Measurements from ENCODE around the gene POP5.
"Not testable (repeated sequence)": the region's sequence is repeated elsewhere in the genome, so short reads cannot be mapped to it uniquely, and the experiment has no call there.

POP5 gene, protein sequence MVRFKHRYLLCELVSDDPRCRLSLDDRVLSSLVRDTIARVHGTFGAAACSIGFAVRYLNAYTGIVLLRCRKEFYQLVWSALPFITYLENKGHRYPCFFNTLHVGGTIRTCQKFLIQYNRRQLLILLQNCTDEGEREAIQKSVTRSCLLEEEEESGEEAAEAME

DNA sequence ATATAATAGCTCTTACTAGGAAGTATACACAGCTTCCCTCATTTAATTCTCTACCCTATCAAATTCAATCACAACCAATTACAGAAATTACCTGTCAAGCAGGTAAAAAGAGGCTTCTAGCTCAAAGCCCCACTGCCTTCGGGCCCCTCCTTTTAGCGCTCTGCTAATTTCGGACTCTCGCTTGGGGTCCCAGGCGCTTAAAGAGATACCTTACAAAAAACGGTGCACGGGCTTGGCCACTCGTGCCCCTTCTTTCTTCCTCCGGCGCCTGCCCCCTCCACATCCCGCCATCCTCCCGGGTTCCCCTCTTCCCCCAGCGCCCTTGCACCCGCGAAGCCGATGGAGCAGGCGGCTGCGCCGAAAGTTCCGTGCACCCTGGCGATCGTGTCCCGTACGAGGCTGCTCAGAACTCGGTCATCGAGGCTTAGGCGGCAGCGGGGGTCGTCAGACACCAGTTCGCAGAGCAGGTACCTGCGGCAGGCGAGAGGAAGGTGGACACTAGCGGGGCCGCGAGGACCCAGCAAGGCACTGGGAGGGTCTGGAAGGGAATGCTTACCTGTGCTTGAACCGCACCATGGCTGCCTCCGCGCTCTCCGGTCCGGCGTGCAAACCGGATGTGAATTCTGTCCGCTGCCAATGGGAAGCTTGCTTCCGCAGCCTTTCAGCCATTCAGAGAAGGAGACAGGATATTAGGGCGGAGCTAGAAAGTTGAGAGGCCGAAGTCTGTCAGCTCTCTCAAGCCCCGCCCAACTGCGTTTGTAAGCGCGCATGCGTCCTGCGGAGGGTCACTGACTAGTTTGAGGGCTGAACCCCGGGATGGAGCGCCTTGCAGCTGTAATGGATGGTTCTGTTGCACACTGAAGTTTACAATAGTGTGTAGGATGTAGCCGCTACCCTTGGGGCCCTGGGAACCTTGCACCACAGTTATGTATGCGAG lies at the start of gene POP5:
Gene POP5, minus strand, starts transcription at position 616 of the 937 bp plus-strand sequence. Its CDS starts 40 bp downstream, at position 576.
- DNase-seq = peak; percentile 100

GRCh38 chr12:120630104-120630892 lies 49.1 kb upstream of the POP5 start:
- no peak for DNase-seq

GRCh38 chr12:120628919-120629318 lies 47.7 kb upstream of the POP5 start:
- no peak for DNase-seq

DNA sequence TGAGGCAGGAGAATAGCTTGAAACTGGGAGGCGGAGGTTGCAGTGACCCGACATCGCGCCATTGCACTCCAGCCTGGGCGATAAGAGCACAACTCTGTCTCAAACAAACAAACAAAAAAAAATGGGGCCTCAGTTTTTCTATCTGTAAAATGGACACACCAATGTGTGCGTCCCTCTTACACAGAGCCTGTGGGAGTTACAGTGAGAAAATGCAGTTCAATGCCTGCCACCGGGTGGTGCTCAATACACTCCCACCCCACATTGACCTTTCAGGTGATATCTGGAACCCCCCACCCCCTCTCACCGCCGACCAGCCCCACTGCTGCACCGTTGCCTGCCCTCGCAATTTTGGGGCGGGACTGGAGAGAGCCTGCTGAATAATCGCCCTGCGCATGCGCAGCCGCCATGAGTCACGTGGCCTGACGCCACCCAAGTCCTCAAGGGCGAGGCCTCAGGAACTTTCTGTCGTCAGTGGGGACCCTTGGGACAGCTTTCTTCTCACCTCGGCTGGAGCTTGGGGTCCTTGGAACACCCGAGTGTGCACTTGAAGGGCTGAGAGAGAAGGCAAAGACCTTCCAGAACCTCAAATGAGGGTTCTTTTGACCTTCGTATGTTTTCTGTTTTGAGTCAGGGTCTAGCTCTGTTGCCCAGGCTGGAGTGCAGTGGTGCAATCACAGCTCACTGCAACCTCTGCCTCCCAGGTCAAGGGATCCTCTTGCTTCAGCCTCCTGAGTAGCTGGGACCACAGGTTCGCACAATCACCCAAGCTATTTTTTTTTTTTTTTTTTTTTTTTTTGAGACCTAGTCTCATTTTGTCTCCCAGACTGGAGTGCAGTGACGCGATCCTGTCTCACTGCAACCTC lies 44.6 kb upstream of the POP5 start:
- no peak for DNase-seq

DNA sequence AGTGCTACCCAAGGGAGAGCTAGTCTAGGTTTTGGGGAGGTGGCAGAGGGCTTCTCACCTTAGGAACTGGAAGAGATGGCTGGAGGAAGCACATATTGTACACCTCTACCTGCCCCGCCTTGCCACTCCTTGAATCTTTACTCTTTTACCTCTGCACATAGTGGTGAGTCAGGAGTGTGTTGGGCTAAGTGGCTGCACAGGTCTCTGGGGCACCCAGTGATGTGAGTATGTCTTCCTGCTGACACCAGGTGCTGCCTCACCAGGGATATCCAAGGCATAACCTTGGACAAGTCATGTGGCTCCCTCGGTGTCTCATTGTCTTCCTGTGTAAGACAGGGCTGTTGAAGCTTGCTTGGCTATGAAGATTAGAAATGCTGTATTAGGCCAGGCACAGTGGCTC lies 39.4 kb upstream of the POP5 start:
- DNase-seq = no peak

DNA sequence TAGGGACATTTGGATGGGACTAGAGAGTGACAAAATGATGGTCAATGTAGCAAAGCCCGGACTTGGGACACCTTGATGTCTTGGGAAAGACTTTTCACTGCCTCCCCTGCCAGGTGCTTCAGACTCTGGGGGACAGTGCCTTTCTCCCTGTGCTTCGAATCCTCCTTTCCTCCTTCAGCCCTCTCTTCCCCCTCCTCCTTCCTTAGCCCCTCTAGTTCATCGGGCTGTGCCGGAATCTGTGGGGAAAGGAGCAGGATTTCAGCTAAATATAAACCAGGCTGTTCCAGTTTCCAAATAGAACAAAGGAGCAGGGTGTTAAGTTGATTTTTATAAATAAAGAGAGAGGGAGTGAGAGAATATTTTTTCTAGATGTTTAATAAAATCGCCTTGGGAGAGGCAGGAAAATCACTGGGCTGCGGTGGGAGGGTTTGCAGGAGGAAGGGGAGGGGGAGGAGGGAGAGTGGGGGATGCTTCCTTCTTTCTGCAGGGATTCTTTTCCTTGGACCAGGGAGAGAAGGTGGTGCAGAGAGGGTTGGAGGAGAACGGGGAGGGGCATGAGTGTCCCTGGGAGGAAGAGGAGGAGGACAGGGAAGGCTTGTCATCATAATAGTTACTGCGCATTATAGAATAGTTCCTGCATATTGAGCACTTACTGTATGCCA lies 37.9 kb upstream of the POP5 start:
- DNase-seq = no peak

- DNase-seq = not testable (repeated sequence)
Observed at GRCh38 chr12:120617767-120618166, 36.6 kb upstream of the POP5 start.

DNA sequence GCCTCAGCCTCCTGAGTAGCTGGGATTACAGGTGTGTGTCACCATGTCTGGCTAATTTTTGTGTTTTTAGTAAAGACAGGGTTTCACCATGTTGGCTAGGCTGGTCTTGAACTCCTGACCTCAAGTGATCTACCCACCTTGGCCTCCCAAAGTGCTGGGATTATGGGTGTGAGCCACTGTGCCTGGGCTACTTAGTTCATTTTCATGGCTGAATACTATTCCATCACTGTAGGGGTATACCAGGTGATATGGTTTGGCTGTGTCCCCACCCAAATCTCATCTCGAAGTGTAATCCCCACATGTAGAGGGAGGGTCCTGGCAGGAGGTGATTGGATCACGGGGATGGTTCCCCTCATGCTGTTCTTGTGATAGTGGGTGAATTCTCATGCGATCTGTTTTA lies 36.0 kb upstream of the POP5 start:
- not testable (repeated sequence) for DNase-seq

GRCh38 chr12:120614848-120615247 lies 33.6 kb upstream of the POP5 start:
- DNase-seq = no peak

DNA sequence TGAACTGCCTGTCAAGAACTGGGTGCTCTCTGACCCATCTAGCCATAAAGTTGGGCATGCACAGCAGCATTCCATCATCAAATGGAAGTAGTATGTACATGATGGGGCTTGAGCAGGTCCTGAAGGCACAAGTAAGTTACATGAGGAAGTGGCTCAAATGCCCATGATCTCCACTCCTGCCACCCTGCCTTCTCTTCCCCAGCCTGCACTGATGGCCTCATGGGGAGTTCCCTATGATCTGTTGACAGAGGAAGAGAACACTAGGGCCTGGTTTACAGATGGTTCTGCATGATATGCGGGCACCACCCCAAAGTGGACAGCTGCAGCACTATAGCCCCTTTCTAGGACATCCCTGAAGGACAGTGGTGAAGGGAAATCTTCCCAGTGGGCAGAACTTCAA lies 30.3 kb upstream of the POP5 start:
- not testable (repeated sequence) for DNase-seq

GRCh38 chr12:120610560-120610959 lies 29.4 kb upstream of the POP5 start:
- DNase-seq = no peak

GRCh38 chr12:120602416-120602815 lies 21.2 kb upstream of the POP5 start:
- DNase-seq = not testable (repeated sequence)

DNA sequence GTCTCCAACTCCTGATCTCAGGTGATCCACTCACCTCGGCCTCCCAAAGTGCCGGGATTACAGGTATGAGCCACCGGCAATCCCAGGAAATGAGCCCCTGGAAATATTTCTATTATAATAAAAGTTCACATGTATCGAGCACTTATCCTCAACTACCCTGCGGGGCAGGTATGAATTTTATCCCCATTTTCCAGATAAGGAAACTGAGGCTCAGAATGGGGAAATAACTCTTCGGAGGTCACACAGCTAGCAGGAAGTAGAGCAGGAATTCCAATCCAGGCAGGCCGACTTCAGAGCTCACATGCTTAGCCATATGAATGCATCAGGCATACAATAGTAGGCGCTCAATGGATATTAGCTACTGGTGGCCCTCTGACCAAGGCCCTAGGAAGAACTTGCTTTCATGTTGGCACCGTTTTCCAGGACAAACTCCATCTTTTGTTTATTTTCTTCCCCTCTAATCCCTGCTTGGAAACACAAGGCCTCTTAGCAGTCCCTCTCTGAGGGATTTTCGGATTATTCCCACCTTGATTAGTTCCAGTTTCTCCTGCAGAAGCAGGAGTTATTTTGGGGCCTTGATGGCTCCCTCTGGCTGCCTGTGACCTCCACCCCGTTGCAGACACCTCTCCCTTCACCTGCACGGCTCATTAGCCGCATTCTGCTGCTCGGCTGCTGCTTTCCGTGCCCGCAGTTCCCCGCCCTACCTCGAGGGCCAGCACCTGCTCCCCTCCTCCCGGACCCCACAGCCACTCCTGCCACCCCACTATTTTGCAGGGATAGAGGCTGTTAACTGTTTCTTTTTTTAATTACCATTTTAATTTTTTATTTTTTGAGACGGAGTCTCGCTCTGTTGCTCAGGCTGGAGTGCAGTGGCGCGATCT lies 18.7 kb upstream of the POP5 start:
- peak; percentile 5 for DNase-seq

DNA sequence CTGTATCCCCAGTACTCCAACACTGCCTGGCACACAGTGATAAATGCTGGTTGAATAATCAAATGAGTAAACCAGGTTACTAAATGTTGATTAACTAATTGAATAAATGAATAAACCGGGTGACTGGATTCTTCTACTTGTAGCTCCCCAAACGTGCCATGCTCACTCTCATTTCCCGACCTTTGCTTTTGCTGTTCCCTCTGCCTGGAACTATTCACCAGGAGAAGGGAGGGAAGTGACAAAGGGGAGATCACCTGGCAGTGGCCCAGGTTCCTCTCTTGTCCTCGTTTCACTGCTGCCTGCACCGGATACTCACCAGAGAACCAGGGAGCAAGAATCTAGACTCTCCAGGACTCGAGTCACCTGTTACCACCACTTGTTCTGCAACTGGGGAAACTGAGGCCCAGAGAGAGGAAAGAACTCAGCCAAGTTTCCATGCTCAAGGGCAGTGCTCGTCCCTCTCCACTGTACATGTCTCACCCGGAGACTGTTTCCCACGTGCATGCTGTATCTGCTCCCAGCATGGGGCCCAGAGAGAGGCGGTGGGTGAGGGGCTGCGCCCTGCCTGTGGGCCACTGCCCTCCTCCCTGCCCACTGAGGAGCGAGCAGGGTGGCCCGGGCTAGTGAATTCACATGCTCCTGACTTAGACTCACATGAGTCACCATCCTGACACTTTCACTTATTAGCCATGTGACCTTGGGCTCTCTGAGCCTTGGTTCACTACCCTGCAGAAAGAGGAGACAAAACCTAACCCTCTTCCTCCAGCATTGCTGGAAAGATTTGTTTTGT lies 17.7 kb upstream of the POP5 start:
- DNase-seq = no peak

DNA sequence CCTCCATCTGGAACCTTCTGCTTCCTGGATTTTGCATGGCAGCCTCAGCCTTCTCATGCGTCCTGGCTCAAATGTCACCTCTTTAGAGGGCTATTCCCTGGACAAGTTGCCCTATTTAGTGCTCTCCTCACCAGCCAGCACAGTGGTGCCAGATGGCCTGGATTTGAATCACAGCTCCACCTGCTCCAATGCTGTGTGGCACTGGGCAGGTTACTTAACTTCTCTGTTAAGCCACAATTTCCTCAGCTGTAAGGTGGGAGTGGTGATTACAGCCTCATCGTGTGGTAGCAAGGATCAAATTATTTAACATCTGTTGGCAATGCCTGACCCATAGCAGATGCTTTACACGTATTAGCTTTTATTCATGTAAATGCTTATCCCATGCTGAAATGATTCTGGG lies 16.7 kb upstream of the POP5 start:
- no peak for DNase-seq

- no peak for DNase-seq
Observed at GRCh38 chr12:120596901-120597300, 15.7 kb upstream of the POP5 start.

- no peak for DNase-seq
Observed at GRCh38 chr12:120592121-120593049, 11.2 kb upstream of the POP5 start.

DNA sequence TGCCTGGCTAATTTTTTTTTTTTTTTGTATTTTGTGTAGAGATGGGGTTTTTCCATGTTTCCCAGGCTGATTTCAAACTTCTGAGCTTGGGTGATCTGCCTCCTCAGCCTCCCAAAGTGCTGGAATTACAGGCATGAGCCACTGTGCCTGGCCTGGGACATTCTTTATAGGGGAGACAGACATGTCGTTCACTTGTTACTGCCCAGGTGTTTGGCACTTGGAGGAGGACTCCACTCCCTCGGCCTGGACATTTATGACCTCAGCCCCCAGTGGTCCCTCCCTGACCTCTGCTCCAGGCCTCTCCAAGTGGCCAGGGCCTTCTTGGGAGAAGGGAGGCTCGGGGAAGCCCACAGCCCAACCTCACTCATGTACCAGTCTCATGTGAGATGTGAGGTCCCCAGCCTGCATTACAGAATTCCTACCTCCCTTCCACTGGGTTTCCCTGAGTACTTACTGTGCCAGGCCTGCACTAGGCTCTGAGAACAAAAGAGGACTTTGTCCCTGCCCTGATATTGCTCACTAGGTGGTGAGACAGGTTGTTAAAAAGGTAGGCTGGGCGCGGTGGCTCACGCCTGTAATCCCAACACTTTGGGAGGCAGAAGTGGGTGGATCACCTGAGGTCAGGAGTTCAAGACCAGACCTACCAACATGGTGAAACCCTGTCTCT lies 9.7 kb upstream of the POP5 start:
- DNase-seq = no peak
